Keratinocyte (primary cell): ENCODE data around the gene RAMP1. TPM values are rescaled to one million over a fixed set of nuclear protein-coding genes. Genes with fewer than 3 reads are reported as not detected.

Experiments
- DNase-seq: peaks from one replicate; pipeline ENCODE4 v3.0.0-alpha.2; 2011; ENCODE audit warnings: low read depth, missing footprints, low spot score
- FAIRE-seq: peaks from 2 replicates; lab custom pipeline; 2011; peaks lifted over from hg19 to GRCh38; lab: Jason Lieb, UNC
- H2AFZ ChIP-seq: 2 replicates; pipeline ENCODE4 v1.6.0; 2012; ENCODE audit warnings: low read length, control low read depth, inconsistent platforms; ENCODE audit not compliant: control insufficient read depth
- H3K27ac ChIP-seq: 2 replicates; pipeline ENCODE4 v1.5.1; 2011; ENCODE audit warnings: low read length; ENCODE audit not compliant: control insufficient read depth, insufficient read depth
- H3K27me3 ChIP-seq: 3 replicates; pipeline ENCODE4 v1.6.0; 2011; ENCODE audit warnings: low read length; ENCODE audit not compliant: control insufficient read depth, insufficient read depth; ENCODE audit errors: extremely low read depth
- H3K36me3 ChIP-seq, 2 experiments: 2 replicates in 1 of 2; 3 replicates in 1 of 2; pipeline ENCODE4 v1.5.1; 2011; ENCODE audit warnings: low read length in 2 of 2, mild to moderate bottlenecking in 1 of 2; ENCODE audit not compliant: control insufficient read depth in 2 of 2, insufficient read depth in 2 of 2; ENCODE audit errors: extremely low read depth in 1 of 2
- H3K4me1 ChIP-seq: 3 replicates; pipeline ENCODE4 v1.5.1; 2011; ENCODE audit warnings: low read length; ENCODE audit not compliant: control insufficient read depth, insufficient read depth; ENCODE audit errors: extremely low read depth
- H3K4me2 ChIP-seq: 3 replicates; pipeline ENCODE4 v1.6.0; 2011; ENCODE audit warnings: low read depth, low read length; ENCODE audit not compliant: control insufficient read depth, insufficient read depth; ENCODE audit errors: extremely low read depth
- H3K4me3 ChIP-seq, 3 experiments: fragments of 200-600 bp in 1 of 3; sonication (generic) in 1 of 3; 2 replicates in 2 of 3; 3 replicates in 1 of 3; pipeline ENCODE4 v1.5.1; 2011 to 2016; ENCODE audit warnings: low read length in 3 of 3, mild to moderate bottlenecking in 3 of 3, control low read depth in 2 of 3, inconsistent platforms in 1 of 3, low read depth in 1 of 3, mixed read lengths in 1 of 3, mixed run types in 1 of 3, moderate library complexity in 1 of 3; ENCODE audit not compliant: control insufficient read depth in 2 of 3, insufficient read depth in 2 of 3; ENCODE audit errors: extremely low read depth in 1 of 3
- H3K79me2 ChIP-seq: 2 replicates; pipeline ENCODE4 v1.6.0; 2012; ENCODE audit warnings: low read length; ENCODE audit not compliant: control insufficient read depth, insufficient read depth
- H3K9ac ChIP-seq: 3 replicates; pipeline ENCODE4 v1.6.0; 2011; ENCODE audit warnings: low read length; ENCODE audit not compliant: control insufficient read depth, insufficient read depth; ENCODE audit errors: extremely low read depth
- H3K9me1 ChIP-seq: 3 replicates; pipeline ENCODE4 v1.6.0; 2011; ENCODE audit warnings: low read length; ENCODE audit not compliant: control insufficient read depth, insufficient read depth; ENCODE audit errors: extremely low read depth
- H3K9me3 ChIP-seq: 2 replicates; pipeline ENCODE4 v1.5.1; 2012; ENCODE audit warnings: low read depth, low read length; ENCODE audit not compliant: control insufficient read depth
- H4K20me1 ChIP-seq: 3 replicates; pipeline ENCODE4 v1.6.0; 2011; ENCODE audit warnings: low read length; ENCODE audit not compliant: control insufficient read depth, insufficient read depth; ENCODE audit errors: extremely low read depth
- EZH2 ChIP-seq: IDR thresholded peaks from one replicate; pipeline ENCODE4 v1.6.1; 2012; ENCODE audit warnings: inconsistent platforms, mild to moderate bottlenecking, low read length, moderate library complexity
- dilution Hi-C: fragments of 300-500 bp; cut with MboI; formaldehyde crosslinking; loops from one replicate; pipeline ENCODE4 v1.7.0; 2020; ENCODE audit warnings: low sequenced_read_pairs; ENCODE audit not compliant: extremely low pct_ligation_motif_present
- polyA plus RNA-seq, 5 experiments: library from polyadenylated mRNA; depleted of rRNA in 3 of 5; stranded (reverse) in 3 of 5; stranded (forward) in 1 of 5; unstranded in 1 of 5; fragments of >200 nt; gene quantifications; 1 replicate in 1 of 5; 2 replicates in 3 of 5; 3 replicates in 1 of 5; pipeline versions ENCODE4 v1.2.1 to v1.2.3, GENCODE V29; 2011 to 2012; ENCODE audit warnings: missing spikeins in 2 of 5, low read depth in 1 of 5, low replicate concordance in 1 of 5
- TF ChIP-seq, protein P1 (sequence below), 3 experiments: IDR thresholded peaks in 1 of 3; conservative IDR thresholded peaks in 1 of 3; optimal IDR thresholded peaks in 1 of 3; 2 replicates in 2 of 3; 3 replicates in 1 of 3; pipeline versions ENCODE3 to v1.5.1; 2011; ENCODE audit warnings: low read length in 3 of 3, mild to moderate bottlenecking in 3 of 3, moderate library complexity in 2 of 3, control low read depth in 1 of 3, inconsistent platforms in 1 of 3; ENCODE audit not compliant: insufficient read depth in 2 of 3; ENCODE audit errors: extremely low read depth in 1 of 3

The RAMP1 gene
- polyA plus RNA-seq, 1 donor (not counting 4 experiments of a cell fraction or from before 2014, with no cell fraction given): 0.69 TPM

DNA sequence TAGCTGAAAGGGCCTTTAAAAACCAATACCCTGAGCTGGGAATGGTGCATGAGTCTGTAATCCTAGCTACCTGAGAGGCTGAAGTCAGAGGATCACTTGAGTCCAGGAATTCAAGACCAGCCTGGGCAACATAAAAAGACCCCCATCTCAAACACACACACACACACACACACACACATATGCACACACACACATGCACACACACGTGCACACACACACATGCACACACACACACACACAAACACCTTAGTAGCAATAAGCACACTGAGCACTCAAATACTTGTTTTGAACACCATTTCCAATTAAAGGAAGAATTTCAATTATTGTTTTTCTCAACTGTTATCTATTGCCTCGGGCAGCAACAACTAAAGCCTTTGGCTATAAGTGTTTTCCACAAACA, 81.8 kb downstream of the RAMP1 start:
- no peak for TF ChIP-seq EZH2
- TF ChIP-seq, protein P1, sequence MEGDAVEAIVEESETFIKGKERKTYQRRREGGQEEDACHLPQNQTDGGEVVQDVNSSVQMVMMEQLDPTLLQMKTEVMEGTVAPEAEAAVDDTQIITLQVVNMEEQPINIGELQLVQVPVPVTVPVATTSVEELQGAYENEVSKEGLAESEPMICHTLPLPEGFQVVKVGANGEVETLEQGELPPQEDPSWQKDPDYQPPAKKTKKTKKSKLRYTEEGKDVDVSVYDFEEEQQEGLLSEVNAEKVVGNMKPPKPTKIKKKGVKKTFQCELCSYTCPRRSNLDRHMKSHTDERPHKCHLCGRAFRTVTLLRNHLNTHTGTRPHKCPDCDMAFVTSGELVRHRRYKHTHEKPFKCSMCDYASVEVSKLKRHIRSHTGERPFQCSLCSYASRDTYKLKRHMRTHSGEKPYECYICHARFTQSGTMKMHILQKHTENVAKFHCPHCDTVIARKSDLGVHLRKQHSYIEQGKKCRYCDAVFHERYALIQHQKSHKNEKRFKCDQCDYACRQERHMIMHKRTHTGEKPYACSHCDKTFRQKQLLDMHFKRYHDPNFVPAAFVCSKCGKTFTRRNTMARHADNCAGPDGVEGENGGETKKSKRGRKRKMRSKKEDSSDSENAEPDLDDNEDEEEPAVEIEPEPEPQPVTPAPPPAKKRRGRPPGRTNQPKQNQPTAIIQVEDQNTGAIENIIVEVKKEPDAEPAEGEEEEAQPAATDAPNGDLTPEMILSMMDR (optimal IDR thresholded peaks at IDR 0.05 in 1 of 3, IDR thresholded peaks at IDR 0.05 in 1 of 3, conservative IDR thresholded peaks at IDR 0.05 in 1 of 3; ENCODE audit: extremely low read depth in 1 of 3, insufficient read depth in 2 of 3, low read length in 3 of 3): no peak

DNA sequence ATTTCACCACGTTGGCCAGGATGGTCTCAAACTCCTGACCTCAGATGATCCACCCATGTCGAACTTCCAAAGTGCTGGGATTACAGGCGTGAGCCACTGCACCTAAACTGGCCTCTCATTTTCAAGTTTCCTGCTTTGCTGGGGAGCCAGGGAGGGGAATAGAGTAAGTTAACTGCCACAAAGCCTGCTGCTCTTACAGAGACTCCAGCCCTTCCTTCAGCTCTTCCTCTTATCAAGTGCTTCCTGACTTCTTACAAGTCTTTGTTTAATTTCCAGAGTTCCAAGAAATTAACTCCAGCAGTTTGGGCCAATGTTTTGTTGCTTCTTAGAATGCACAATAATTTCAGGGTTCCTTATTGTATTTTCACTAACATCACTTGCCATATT, 83.1 kb downstream of the RAMP1 start:
- H3K4me3 ChIP-seq: no peak overlapping the region
- no peak overlapping the region for H3K9ac ChIP-seq
- no peaks in the 10 kb centered on the region for H3K27me3 ChIP-seq
- H3K9me3 ChIP-seq: peaks cover 4% of the 10 kb centered on the region
- no peak for TF ChIP-seq EZH2
- TF ChIP-seq, protein P1 (optimal IDR thresholded peaks at IDR 0.05 in 1 of 3, IDR thresholded peaks at IDR 0.05 in 1 of 3, conservative IDR thresholded peaks at IDR 0.05 in 1 of 3; ENCODE audit: extremely low read depth in 1 of 3, insufficient read depth in 2 of 3, low read length in 3 of 3): no peak
- dilution Hi-C loops: no loop called here
- no peaks in the 10 kb centered on the region for H3K79me2 ChIP-seq
- H3K9me1 ChIP-seq: no peaks in the 10 kb centered on the region
- no peak overlapping the region for H2AFZ ChIP-seq
- H3K27ac ChIP-seq: no peak overlapping the region
- H3K4me1 ChIP-seq: peaks cover 10% of the 10 kb centered on the region
- DNase-seq (no peak), FAIRE-seq (no peak)
- no peak overlapping the region for H3K4me2 ChIP-seq
- no peaks in the 10 kb centered on the region for H3K36me3 ChIP-seq
- H4K20me1 ChIP-seq: no peaks in the 10 kb centered on the region

More for the DNA sequence above, 81.8 kb downstream of the RAMP1 start:
- Histone ChIP-seq H3K4me1 (peaks cover 10% of the 10 kb centered on the region), H3K9me3 (peaks cover 4% of the 10 kb centered on the region), H3K4me2 (no peak overlapping the region), H3K27me3 (no peaks in the 10 kb centered on the region), H3K79me2 (no peaks in the 10 kb centered on the region), H3K9me1 (no peaks in the 10 kb centered on the region), H3K4me3 (no peak overlapping the region), H4K20me1 (no peaks in the 10 kb centered on the region), H2AFZ (no peak overlapping the region), H3K36me3 (no peaks in the 10 kb centered on the region), H3K9ac (no peak overlapping the region), H3K27ac (no peak overlapping the region)
- no peak for FAIRE-seq
- dilution Hi-C loops: no loop called here
- DNase-seq: no peak
